Measurements from ENCODE around the gene REEP3.

REEP3 gene

GRCh38 chr10:63670291-63670898 is 149.2 kb downstream of the REEP3 start:
- no peak for DNase-seq

GRCh38 chr10:63671317-63671937 is 150.2 kb downstream of the REEP3 start:
- no peak for DNase-seq

GRCh38 chr10:63672491-63672890 is 151.3 kb downstream of the REEP3 start:
- no peak for DNase-seq

GRCh38 chr10:63673246-63673645 is 152.0 kb downstream of the REEP3 start:
- DNase-seq: no peak

- DNase-seq: no peak
Observed at GRCh38 chr10:63673846-63674245, 152.6 kb downstream of the REEP3 start.
